ENCODE measurements around the gene C20orf202.
A peak's percentile ranks its signal among the peaks of the same experiment; 100 is the strongest.

The C20orf202 gene

GRCh38 chr20:1185316-1185741 lies 17.9 kb upstream of the C20orf202 start:
- no peak for DNase-seq

- DNase-seq = peak; percentile 43 to 58
These were observed 17.4 kb upstream of the C20orf202 start for GRCh38 chr20:1185790-1186334.

GRCh38 chr20:1186367-1186991 lies 16.8 kb upstream of the C20orf202 start:
- no peak for DNase-seq

GRCh38 chr20:1187605-1188171 lies 15.6 kb upstream of the C20orf202 start:
- DNase-seq = no peak

GRCh38 chr20:1188347-1188746 lies 14.9 kb upstream of the C20orf202 start:
- no peak for DNase-seq

GRCh38 chr20:1189827-1190226 lies 13.4 kb upstream of the C20orf202 start:
- DNase-seq = no peak

GRCh38 chr20:1190847-1191246 lies 12.4 kb upstream of the C20orf202 start:
- no peak for DNase-seq

GRCh38 chr20:1191299-1191698 lies 12.0 kb upstream of the C20orf202 start:
- DNase-seq = no peak

GRCh38 chr20:1195226-1195625 lies 8.0 kb upstream of the C20orf202 start:
- DNase-seq = no peak

GRCh38 chr20:1196634-1197033 lies 6.6 kb upstream of the C20orf202 start:
- DNase-seq = no peak

- no peak for DNase-seq
These were observed 5.5 kb upstream of the C20orf202 start for GRCh38 chr20:1197801-1198200.

GRCh38 chr20:1198751-1199150 lies 4.5 kb upstream of the C20orf202 start:
- DNase-seq = no peak

GRCh38 chr20:1199212-1199873 lies 3.9 kb upstream of the C20orf202 start:
- DNase-seq = no peak

- no peak for DNase-seq
These were observed 3.3 kb upstream of the C20orf202 start for GRCh38 chr20:1199964-1200363.

- no peak for DNase-seq
These were observed 376 bp downstream of the C20orf202 start for GRCh38 chr20:1203630-1204029.

- DNase-seq = no peak
These were observed 859 bp downstream of the C20orf202 start for GRCh38 chr20:1204113-1204512.

GRCh38 chr20:1204576-1204975 lies 1.3 kb downstream of the C20orf202 start:
- DNase-seq = no peak

GRCh38 chr20:1205802-1206201 lies 2.5 kb downstream of the C20orf202 start:
- DNase-seq = no peak

GRCh38 chr20:1206366-1207148 lies 3.3 kb downstream of the C20orf202 start:
- no peak for DNase-seq

GRCh38 chr20:1207293-1207878 lies 4.1 kb downstream of the C20orf202 start:
- no peak for DNase-seq

- peak in 1 of 2 experiments; percentile 27 for DNase-seq
These were observed 6.5 kb downstream of the C20orf202 start for GRCh38 chr20:1209447-1210387.

- DNase-seq = no peak
These were observed 7.2 kb downstream of the C20orf202 start for GRCh38 chr20:1210501-1210900.

All from SW 1271 (cell line).